ENCODE data around the gene STOM.

Gene STOM

DNA sequence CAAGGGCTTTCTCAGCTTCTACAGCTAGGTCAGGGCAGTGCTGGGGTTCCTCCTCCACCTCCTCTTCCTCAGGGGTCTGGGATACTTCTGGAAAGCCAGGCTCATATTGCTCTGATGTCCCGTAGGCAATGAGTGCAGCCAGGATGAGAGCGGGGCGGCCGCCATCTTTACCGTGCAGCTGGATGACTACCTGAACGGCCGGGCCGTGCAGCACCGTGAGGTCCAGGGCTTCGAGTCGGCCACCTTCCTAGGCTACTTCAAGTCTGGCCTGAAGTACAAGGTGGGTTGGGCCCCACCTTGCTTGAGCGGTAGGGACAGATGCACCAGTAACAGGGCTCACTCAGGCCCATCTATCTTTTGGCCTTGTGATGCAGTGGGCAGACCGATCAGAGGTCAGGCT lies 67.3 kb downstream of the STOM start:
- DNase-seq (ENCODE audit: low spot score): no peak
- WGBS, 2 donors (ENCODE audit: extremely low coverage in 2 of 2, insufficient read length in 2 of 2, insufficient replicate concordance in 1 of 2): no CpG with 5 or more reads among the region's 13 CpGs
- H3K36me3 ChIP-seq (replicated peaks in 1 of 2; ENCODE audit: control insufficient read depth in 2 of 2, insufficient read depth in 2 of 2, low read length in 2 of 2): no peaks in the 10 kb centered on the region

DNA sequence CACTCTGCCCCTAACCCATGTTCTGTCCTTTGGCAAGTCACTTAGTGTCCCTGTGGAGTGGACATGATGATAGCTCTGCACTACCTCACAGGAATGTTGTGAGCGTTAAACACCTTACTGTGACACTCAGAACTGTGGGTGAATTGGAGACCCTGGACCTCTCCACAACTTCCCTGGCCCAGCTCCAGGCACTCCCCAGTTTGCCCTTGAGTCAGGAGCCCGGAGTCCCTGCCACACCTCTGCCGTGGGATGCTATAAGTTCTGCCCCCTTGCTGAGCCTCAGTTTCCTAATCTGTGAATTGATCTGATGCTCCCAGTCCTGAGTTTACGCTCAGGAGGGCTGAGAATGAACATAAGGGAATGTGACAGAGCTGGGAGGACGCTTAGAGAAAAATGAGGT lies 67.7 kb downstream of the STOM start:
- Histone ChIP-seq H3K36me3 (replicated peaks in 1 of 2; ENCODE audit: control insufficient read depth in 2 of 2, insufficient read depth in 2 of 2, low read length in 2 of 2) (no peaks in the 10 kb centered on the region), H2AK5ac (ENCODE audit: low read depth, low read length) (no peak overlapping the region), H3K4me2 (ENCODE audit: insufficient read depth, low read length, poor library complexity, severe bottlenecking) (no peak overlapping the region), H3K23ac (ENCODE audit: low read depth, low read length, poor library complexity) (no peak overlapping the region), H4K8ac (ENCODE audit: low read depth, low read length) (no peak overlapping the region), H3K14ac (ENCODE audit: low read length) (no peak overlapping the region), H3K9me3 (replicated peaks in 1 of 2; ENCODE audit: control insufficient read depth in 2 of 2, insufficient read depth in 1 of 2, low read depth in 1 of 2, low read length in 2 of 2) (no peaks in the 10 kb centered on the region), H3K9ac (ENCODE audit: low read depth, low read length, poor library complexity) (no peak overlapping the region), H3K27ac (replicated peaks; ENCODE audit: low read length) (no peak overlapping the region), H3K79me1 (ENCODE audit: low read depth, low read length) (peaks cover 2% of the 10 kb centered on the region), H3K4me1 (ENCODE audit: control insufficient read depth in 2 of 2, insufficient read depth in 1 of 2, low read depth in 1 of 2, low read length in 2 of 2) (peaks cover 22% of the 10 kb centered on the region in 2 donors), H2BK5ac (ENCODE audit: low read length) (no peak overlapping the region), H2BK12ac (ENCODE audit: low read length) (no peak overlapping the region), H3K27me3 (ENCODE audit: control insufficient read depth in 3 of 3, insufficient read depth in 3 of 3, low read depth in 1 of 3, low read length in 3 of 3) (peaks cover 0 to 10% (median 0%) of the 10 kb centered on the region in 3 experiments), H2BK120ac (ENCODE audit: low read depth, low read length) (no peak overlapping the region), H2AFZ (ENCODE audit: low read length) (no peak overlapping the region), H3K4ac (ENCODE audit: low read length) (no peak overlapping the region), H3K4me3 (ENCODE audit: low read length in 2 of 2) (no peak overlapping the region), H3K18ac (ENCODE audit: low read length) (no peak overlapping the region), H4K91ac (ENCODE audit: low read depth, low read length, poor library complexity) (no peak overlapping the region), H2BK15ac (ENCODE audit: low read length) (no peak overlapping the region)
- no CpG with 5 or more reads among the region's 5 CpGs for WGBS, 2 donors (ENCODE audit: extremely low coverage in 2 of 2, insufficient read length in 2 of 2, insufficient replicate concordance in 1 of 2)
- DNase-seq (ENCODE audit: low spot score): no peak

More for the DNA sequence above, 67.3 kb downstream of the STOM start:
- peak overlapping the region; percentile 1 for H3K18ac ChIP-seq (ENCODE audit: low read length)
- H2BK15ac ChIP-seq (ENCODE audit: low read length): no peak overlapping the region
- H4K91ac ChIP-seq (ENCODE audit: low read depth, low read length, poor library complexity): no peak overlapping the region
- peaks cover 2% of the 10 kb centered on the region for H3K79me1 ChIP-seq (ENCODE audit: low read depth, low read length)
- H3K27me3 ChIP-seq (ENCODE audit: control insufficient read depth in 3 of 3, insufficient read depth in 3 of 3, low read depth in 1 of 3, low read length in 3 of 3): peaks cover 0 to 10% (median 0%) of the 10 kb centered on the region in 3 experiments
- no peak overlapping the region for H3K14ac ChIP-seq (ENCODE audit: low read length)
- H2BK5ac ChIP-seq (ENCODE audit: low read length): no peak overlapping the region
- no peak overlapping the region for H3K4me2 ChIP-seq (ENCODE audit: insufficient read depth, low read length, poor library complexity, severe bottlenecking)
- H2BK120ac ChIP-seq (ENCODE audit: low read depth, low read length): no peak overlapping the region
- no peak overlapping the region for H3K4me3 ChIP-seq (ENCODE audit: low read length in 2 of 2)
- H3K4ac ChIP-seq (ENCODE audit: low read length): no peak overlapping the region
- H2AFZ ChIP-seq (ENCODE audit: low read length): no peak overlapping the region
- no peak overlapping the region for H3K9ac ChIP-seq (ENCODE audit: low read depth, low read length, poor library complexity)
- no peak overlapping the region for H3K23ac ChIP-seq (ENCODE audit: low read depth, low read length, poor library complexity)
- H3K4me1 ChIP-seq (ENCODE audit: control insufficient read depth in 2 of 2, insufficient read depth in 1 of 2, low read depth in 1 of 2, low read length in 2 of 2): peaks cover 19 to 22% of the 10 kb centered on the region in 2 donors
- H2BK12ac ChIP-seq (ENCODE audit: low read length): no peak overlapping the region
- no peaks in the 10 kb centered on the region for H3K9me3 ChIP-seq (replicated peaks in 1 of 2; ENCODE audit: control insufficient read depth in 2 of 2, insufficient read depth in 1 of 2, low read depth in 1 of 2, low read length in 2 of 2)
- no peak overlapping the region for H2AK5ac ChIP-seq (ENCODE audit: low read depth, low read length)
- no peak overlapping the region for H3K27ac ChIP-seq (replicated peaks; ENCODE audit: low read length)
- H4K8ac ChIP-seq (ENCODE audit: low read depth, low read length): no peak overlapping the region

DNA sequence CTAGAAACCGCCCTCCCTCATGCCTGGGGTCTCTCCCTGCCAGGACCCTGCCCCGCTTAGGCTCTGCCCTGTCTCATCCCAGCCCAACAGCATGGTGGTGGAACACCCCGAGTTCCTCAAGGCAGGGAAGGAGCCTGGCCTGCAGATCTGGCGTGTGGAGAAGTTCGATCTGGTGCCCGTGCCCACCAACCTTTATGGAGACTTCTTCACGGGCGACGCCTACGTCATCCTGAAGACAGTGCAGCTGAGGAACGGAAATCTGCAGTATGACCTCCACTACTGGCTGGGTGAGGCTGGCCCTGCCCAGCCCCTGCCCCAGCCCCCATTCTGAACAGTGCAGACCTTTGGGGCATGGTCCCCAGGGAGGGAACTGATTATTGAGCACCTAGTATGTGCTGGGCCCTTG lies 68.2 kb downstream of the STOM start:
- Histone ChIP-seq H3K4me3 (ENCODE audit: low read length in 2 of 2) (no peak overlapping the region), H3K18ac (ENCODE audit: low read length) (peak overlapping the region; percentile 11), H2AFZ (ENCODE audit: low read length) (no peak overlapping the region), H4K8ac (ENCODE audit: low read depth, low read length) (no peak overlapping the region), H4K91ac (ENCODE audit: low read depth, low read length, poor library complexity) (no peak overlapping the region), H3K27me3 (ENCODE audit: control insufficient read depth in 3 of 3, insufficient read depth in 3 of 3, low read depth in 1 of 3, low read length in 3 of 3) (peaks cover 0 to 10% (median 0%) of the 10 kb centered on the region in 3 experiments), H3K9ac (ENCODE audit: low read depth, low read length, poor library complexity) (peak overlapping the region; percentile 9), H3K14ac (ENCODE audit: low read length) (no peak overlapping the region), H3K36me3 (replicated peaks in 1 of 2; ENCODE audit: control insufficient read depth in 2 of 2, insufficient read depth in 2 of 2, low read length in 2 of 2) (no peaks in the 10 kb centered on the region), H3K4ac (ENCODE audit: low read length) (no peak overlapping the region), H3K4me1 (ENCODE audit: control insufficient read depth in 2 of 2, insufficient read depth in 1 of 2, low read depth in 1 of 2, low read length in 2 of 2) (peaks cover 22 to 23% of the 10 kb centered on the region in 2 donors), H3K79me1 (ENCODE audit: low read depth, low read length) (peaks cover 2% of the 10 kb centered on the region), H3K23ac (ENCODE audit: low read depth, low read length, poor library complexity) (peak overlapping the region; percentile 27), H2BK15ac (ENCODE audit: low read length) (no peak overlapping the region), H3K4me2 (ENCODE audit: insufficient read depth, low read length, poor library complexity, severe bottlenecking) (no peak overlapping the region), H2BK5ac (ENCODE audit: low read length) (no peak overlapping the region), H2BK12ac (ENCODE audit: low read length) (no peak overlapping the region), H3K9me3 (replicated peaks in 1 of 2; ENCODE audit: control insufficient read depth in 2 of 2, insufficient read depth in 1 of 2, low read depth in 1 of 2, low read length in 2 of 2) (no peaks in the 10 kb centered on the region), H2AK5ac (ENCODE audit: low read depth, low read length) (peak overlapping the region; percentile 67), H3K27ac (replicated peaks; ENCODE audit: low read length) (no peak overlapping the region), H2BK120ac (ENCODE audit: low read depth, low read length) (no peak overlapping the region)
- no peak for DNase-seq (ENCODE audit: low spot score)
- WGBS, 2 donors (ENCODE audit: extremely low coverage in 2 of 2, insufficient read length in 2 of 2, insufficient replicate concordance in 1 of 2): no CpG with 5 or more reads among the region's 11 CpGs

- Histone ChIP-seq H2AFZ (ENCODE audit: low read length) (no peak overlapping the region), H2BK120ac (ENCODE audit: low read depth, low read length) (peak overlapping the region; percentile 25), H2BK5ac (ENCODE audit: low read length) (no peak overlapping the region), H3K14ac (ENCODE audit: low read length) (no peak overlapping the region), H3K9ac (ENCODE audit: low read depth, low read length, poor library complexity) (no peak overlapping the region), H2BK12ac (ENCODE audit: low read length) (no peak overlapping the region), H3K4ac (ENCODE audit: low read length) (no peak overlapping the region), H4K8ac (ENCODE audit: low read depth, low read length) (no peak overlapping the region), H3K79me1 (ENCODE audit: low read depth, low read length) (peaks cover 2% of the 10 kb centered on the region), H3K23ac (ENCODE audit: low read depth, low read length, poor library complexity) (no peak overlapping the region), H3K36me3 (replicated peaks in 1 of 2; ENCODE audit: control insufficient read depth in 2 of 2, insufficient read depth in 2 of 2, low read length in 2 of 2) (no peaks in the 10 kb centered on the region), H2BK15ac (ENCODE audit: low read length) (no peak overlapping the region), H3K4me3 (ENCODE audit: low read length in 2 of 2) (no peak overlapping the region), H3K27me3 (ENCODE audit: control insufficient read depth in 3 of 3, insufficient read depth in 3 of 3, low read depth in 1 of 3, low read length in 3 of 3) (peaks cover 0 to 10% (median 0%) of the 10 kb centered on the region in 3 experiments), H3K4me1 (ENCODE audit: control insufficient read depth in 2 of 2, insufficient read depth in 1 of 2, low read depth in 1 of 2, low read length in 2 of 2) (peaks cover 20 to 22% of the 10 kb centered on the region in 2 donors), H2AK5ac (ENCODE audit: low read depth, low read length) (no peak overlapping the region), H3K9me3 (replicated peaks in 1 of 2; ENCODE audit: control insufficient read depth in 2 of 2, insufficient read depth in 1 of 2, low read depth in 1 of 2, low read length in 2 of 2) (no peaks in the 10 kb centered on the region), H3K27ac (replicated peaks; ENCODE audit: low read length) (no peak overlapping the region), H3K18ac (ENCODE audit: low read length) (no peak overlapping the region), H3K4me2 (ENCODE audit: insufficient read depth, low read length, poor library complexity, severe bottlenecking) (peak overlapping the region; percentile 78), H4K91ac (ENCODE audit: low read depth, low read length, poor library complexity) (no peak overlapping the region)
- no CpG with 5 or more reads among the region's 13 CpGs for WGBS, 2 donors (ENCODE audit: extremely low coverage in 2 of 2, insufficient read length in 2 of 2, insufficient replicate concordance in 1 of 2)
- DNase-seq (ENCODE audit: low spot score): no peak
These were observed 69.5 kb downstream of the STOM start for GRCh38 chr9:121300283-121301119.
